GM12878 (cell line): ENCODE results near the gene AZU1. TPM values are rescaled to one million over a fixed set of nuclear protein-coding genes. Genes with fewer than 3 reads are reported as not detected.

Experiments
- ATAC-seq: fragments of 200-7000 bp; cut with Tn5 transposase; 3 replicates; pipeline ENCODE4 v1.9.1; 2020; ENCODE audit warnings: mild to moderate bottlenecking, moderate library complexity
- BruUV-seq: library from RNA; stranded (reverse); fragments of 400-500 nt; replicated peaks from 2 replicates; lab custom pipeline; 2021; lab: Mats Ljungman, UMichigan
- CTCF ChIA-PET: fragments of 300-600 bp; sonication (Branson Sonifier 250); formaldehyde crosslinking; extraction: SDS; loops from one replicate; lab custom pipeline; 2021; ENCODE audit warnings: inconsistent platforms; lab: Yijun Ruan, JAX
- POLR2A ChIA-PET: fragments of 350-600 bp; formaldehyde crosslinking; extraction: SDS; loops from one replicate; lab custom pipeline; 2021; ENCODE audit warnings: inconsistent platforms; lab: Charles Lee
- RAD21 ChIA-PET: fragments of 300-600 bp; sonication (Branson Sonifier 250); formaldehyde crosslinking; loops from one replicate; lab custom pipeline; 2023; ENCODE audit warnings: antibody characterized with exemption; ENCODE audit not compliant: unreplicated experiment; lab: Charles Lee
- SMC1A ChIA-PET: fragments of 300-600 bp; sonication (Branson Sonifier 250); formaldehyde crosslinking; loops from one replicate; lab custom pipeline; 2023; ENCODE audit not compliant: unreplicated experiment, uncharacterized antibody; lab: Charles Lee
- DNase-seq: peaks from one replicate; pipeline ENCODE4 v3.0.0-alpha.2; 2011; ENCODE audit warnings: low read depth, low spot score
- FAIRE-seq: peaks from 3 replicates; lab custom pipeline; 2011; peaks lifted over from hg19 to GRCh38; lab: Jason Lieb, UNC
- H2AFZ ChIP-seq: 2 replicates; pipeline ENCODE4 v1.6.0; 2011; ENCODE audit warnings: low read depth, low read length, control low read depth; ENCODE audit not compliant: control insufficient read depth
- H3K27ac ChIP-seq: 2 replicates; pipeline ENCODE4 v1.5.1; 2011; ENCODE audit warnings: control low read depth; ENCODE audit not compliant: control insufficient read depth, insufficient read depth
- H3K27me3 ChIP-seq, 2 experiments: replicated peaks in 1 of 2; 2 replicates each; pipeline versions ENCODE4 v1.6.0 to v1.6.1; 2011; ENCODE audit warnings: low read length in 1 of 2; ENCODE audit not compliant: control insufficient read depth in 2 of 2, insufficient read depth in 2 of 2
- H3K36me3 ChIP-seq, 2 experiments: 2 replicates each; pipeline ENCODE4 v1.5.1; 2011; ENCODE audit warnings: low read length in 1 of 2; ENCODE audit not compliant: control insufficient read depth in 2 of 2, insufficient read depth in 2 of 2
- H3K4me1 ChIP-seq: 2 replicates; pipeline ENCODE4 v1.6.1; 2011; ENCODE audit warnings: mild to moderate bottlenecking, low read length, moderate library complexity, mixed read lengths; ENCODE audit not compliant: control insufficient read depth, insufficient read depth
- H3K4me2 ChIP-seq: 2 replicates; pipeline ENCODE4 v1.6.0; 2011; ENCODE audit warnings: control low read depth; ENCODE audit not compliant: control insufficient read depth, insufficient read depth
- H3K4me3 ChIP-seq: fragments of 200-600 bp; sonication (generic); 2 replicates; pipeline ENCODE4 v1.5.1; 2016
- H3K79me2 ChIP-seq: 2 replicates; pipeline ENCODE4 v1.6.0; 2011; ENCODE audit warnings: low read length; ENCODE audit not compliant: control insufficient read depth, insufficient read depth
- H3K9ac ChIP-seq: 2 replicates; pipeline ENCODE4 v1.8.0; 2011; ENCODE audit warnings: low read length, control low read depth, mixed read lengths; ENCODE audit not compliant: control insufficient read depth, insufficient read depth
- H3K9me3 ChIP-seq: replicated peaks from 3 replicates; pipeline ENCODE4 v1.5.1; 2011; ENCODE audit warnings: mild to moderate bottlenecking, low read length; ENCODE audit not compliant: control insufficient read depth, insufficient read depth
- H4K20me1 ChIP-seq: 2 replicates; pipeline ENCODE4 v1.6.0; 2011; ENCODE audit not compliant: control insufficient read depth, insufficient read depth
- POLR2A ChIP-seq: IDR thresholded peaks from 2 replicates; pipeline ENCODE4 v1.6.1; 2011; ENCODE audit warnings: low read depth, mild to moderate bottlenecking, low read length
- POLR2AphosphoS5 ChIP-seq: IDR thresholded peaks from 2 replicates; pipeline ENCODE4 v1.6.1; 2011; ENCODE audit warnings: mild to moderate bottlenecking, low read length, inconsistent platforms
- RELB ChIP-seq: fragments of 450-650 bp; IDR thresholded peaks from 2 replicates; pipeline ENCODE4 v1.6.1; 2017; ENCODE audit warnings: low read depth, mild to moderate bottlenecking, moderate library complexity
- WGBS: methylation state at CpG from one replicate; pipeline ENCODE4 v1.1.6; 2016; ENCODE audit warnings: low lambda C conversion rate; ENCODE audit not compliant: insufficient replicate concordance, insufficient coverage; ENCODE audit errors: missing lambda C conversion rate; 5-methylcytosine and 5-hydroxymethylcytosine counted together
- in situ Hi-C: fragments of 300-500 bp; cut with MboI; formaldehyde crosslinking; loops from 9 replicates; pipeline ENCODE4 v1.14.3; 2018; ENCODE audit warnings: mixed read lengths
- intact Hi-C: fragments of 100-400 bp; cut with micrococcal nuclease; formaldehyde crosslinking; loops from one replicate; pipeline ENCODE4 v1.14.2; 2022; ENCODE audit not compliant: unreplicated experiment
- polyA plus RNA-seq, 11 experiments: library from polyadenylated mRNA; depleted of rRNA in 4 of 11; unstranded in 6 of 11; stranded (reverse) in 5 of 11; fragments of >200 nt; fragmentation: Nextera tagmentation in 4 of 11; fragmentation: Illumina TruSeq in 1 of 11; extraction: Ambion mirVana in 4 of 11; extraction: Trizol in 1 of 11; gene quantifications; 1 replicate in 1 of 11; 2 replicates in 10 of 11; pipeline versions ENCODE4 v1.2.1 to v1.2.3, GENCODE V29; 2011 to 2016; ENCODE audit warnings: inconsistent platforms in 2 of 11, missing spikeins in 2 of 11, low read depth in 1 of 11
- total RNA-seq, 4 experiments: library from RNA; depleted of rRNA in 3 of 4; stranded (reverse); fragments of >200 nt in 3 of 4; fragmentation: Illumina TruSeq in 1 of 4; extraction: Trizol in 1 of 4; gene quantifications; 2 replicates each; pipeline versions ENCODE4 v1.2.1 to v1.2.3, GENCODE V29; 2013 to 2021

The AZU1 gene
- total and polyA plus RNA-seq, 10 of the 15 experiments (the other 5 are each of a cell fraction or from before 2014, with no cell fraction given), result not detected

GRCh38 chr19:801030-801860 lies 26.4 kb upstream of the AZU1 start:
- intact Hi-C loops (no loop called here), in situ Hi-C loops (no loop called here)
- no peak overlapping the region; the same call in 1 of the 2 replicates for H3K9ac ChIP-seq
- peaks cover 38% of the 10 kb centered on the region for H4K20me1 ChIP-seq
- SMC1A ChIA-PET, result no interaction called here
- no TSS peak for BruUV-seq
- no peaks in the 10 kb centered on the region for H3K27me3 ChIP-seq
- CTCF ChIA-PET, result interaction anchor here (1.1 kb wide), 1 partner anchor 31 kb away, joined by 3 read pairs; no protein-coding TSS in a partner anchor
- no peak overlapping the region for H3K27ac ChIP-seq
- no peaks in the 10 kb centered on the region for H3K9me3 ChIP-seq
- no peak overlapping the region for H2AFZ ChIP-seq
- TF ChIP-seq POLR2A (0 out of 2 replicates have a peak, but pooled peaks have one; percentile 53), RELB (no peak), POLR2AphosphoS5 (peak; percentile 65)
- POLR2A ChIA-PET, result no interaction called here
- peaks cover 17 to 61% of the 10 kb centered on the region in 2 experiments; a peak in 3 of 4 replicates for H3K36me3 ChIP-seq
- RAD21 ChIA-PET, result no interaction called here
- peaks cover 7% of the 10 kb centered on the region; the same call in 1 of the 2 replicates for H3K4me1 ChIP-seq
- 83% methylated on average over 24 of the region's 29 CpGs for WGBS
- DNase-seq, result no peak
- FAIRE-seq, result no peak
- peak overlapping the region; percentile 85; the same call in 1 of the 2 replicates for H3K4me2 ChIP-seq
- no peak for ATAC-seq
- H3K79me2 ChIP-seq, result peaks cover 68% of the 10 kb centered on the region
- peak overlapping the region; percentile 51; the same call in 1 of the 2 replicates for H3K4me3 ChIP-seq
